PFSK-1 (cell line): ENCODE measurements around the gene RGS6.

ENCODE experiments used
- POLR2AphosphoS5 ChIP-seq: IDR thresholded peaks from 2 replicates; pipeline ENCODE4 v1.6.1; 2012; ENCODE audit warnings: low read depth, mild to moderate bottlenecking, control low read depth, low read length, moderate library complexity
- REST ChIP-seq, 2 experiments: IDR thresholded peaks; 2 replicates each; pipeline versions ENCODE4 v1.6.1 to v1.8.0; 2011 to 2012; ENCODE audit warnings: low read depth in 2 of 2, low read length in 2 of 2, control low read depth in 1 of 2, inconsistent platforms in 1 of 2, mild to moderate bottlenecking in 1 of 2, moderate library complexity in 1 of 2; ENCODE audit not compliant: insufficient read depth in 1 of 2

GRCh38 chr14:72303930-72304329 is 371.7 kb downstream of the RGS6 start:
- no peak for TF ChIP-seq POLR2AphosphoS5
- no peak for TF ChIP-seq REST (IDR thresholded peaks at IDR 0.05; ENCODE audit: insufficient read depth in 1 of 2, low read depth in 2 of 2, low read length in 2 of 2)
